DMS153 treated with DMSO at 0.1 percent for 48 hours (cell line): ENCODE results near the gene CEP192.
"Not testable (repeated sequence)": the region's sequence is repeated elsewhere in the genome, so short reads cannot be mapped to it uniquely, and the experiment has no call there.

Source experiments
- DNase-seq: peaks from one replicate; lab custom pipeline; 2025; ENCODE audit not compliant: unreplicated experiment; lab: John Stamatoyannopoulos, UW

CEP192 gene

GRCh38 chr18:12990123-12990475, 1.1 kb upstream of the CEP192 start:
- DNase-seq = no peak

- DNase-seq = no peak
Measured at GRCh38 chr18:12990641-12990966, 558 bp upstream of the CEP192 start.

- DNase-seq = peak; percentile 11
Measured at GRCh38 chr18:12991821-12992179, 638 bp downstream of the CEP192 start.

GRCh38 chr18:12993439-12993838, 2.3 kb downstream of the CEP192 start:
- no peak for DNase-seq

GRCh38 chr18:12995424-12995823, 4.3 kb downstream of the CEP192 start:
- no peak for DNase-seq

- no peak for DNase-seq
Measured at GRCh38 chr18:12995952-12996477, 4.9 kb downstream of the CEP192 start.

GRCh38 chr18:12996661-12997292, 5.6 kb downstream of the CEP192 start:
- no peak for DNase-seq

GRCh38 chr18:12997330-12997729, 6.2 kb downstream of the CEP192 start:
- not testable (repeated sequence) for DNase-seq

GRCh38 chr18:12998332-12999060, 7.3 kb downstream of the CEP192 start:
- DNase-seq = no peak

- DNase-seq = no peak
Measured at GRCh38 chr18:13003466-13003896, 12.3 kb downstream of the CEP192 start.

- DNase-seq = no peak
Measured at GRCh38 chr18:13004396-13004795, 13.2 kb downstream of the CEP192 start.

GRCh38 chr18:13005289-13005688, 14.1 kb downstream of the CEP192 start:
- no peak for DNase-seq

- no peak for DNase-seq
Measured at GRCh38 chr18:13006531-13007247, 15.5 kb downstream of the CEP192 start.

GRCh38 chr18:13007248-13007560, 16.0 kb downstream of the CEP192 start:
- no peak for DNase-seq

GRCh38 chr18:13011719-13012118, 20.6 kb downstream of the CEP192 start:
- DNase-seq = no peak

GRCh38 chr18:13014232-13014631, 23.1 kb downstream of the CEP192 start:
- no peak for DNase-seq

- DNase-seq = no peak
Measured at GRCh38 chr18:13014818-13015217, 23.7 kb downstream of the CEP192 start.

- DNase-seq = no peak
Measured at GRCh38 chr18:13017247-13017875, 26.2 kb downstream of the CEP192 start.

- DNase-seq = no peak
Measured at GRCh38 chr18:13018374-13018773, 27.2 kb downstream of the CEP192 start.

- no peak for DNase-seq
Measured at GRCh38 chr18:13019301-13019700, 28.1 kb downstream of the CEP192 start.

GRCh38 chr18:13022644-13023043, 31.5 kb downstream of the CEP192 start:
- DNase-seq = no peak

- no peak for DNase-seq
Measured at GRCh38 chr18:13025233-13025632, 34.1 kb downstream of the CEP192 start.
